Measurements from ENCODE around the gene EPB41L1.

DNA sequence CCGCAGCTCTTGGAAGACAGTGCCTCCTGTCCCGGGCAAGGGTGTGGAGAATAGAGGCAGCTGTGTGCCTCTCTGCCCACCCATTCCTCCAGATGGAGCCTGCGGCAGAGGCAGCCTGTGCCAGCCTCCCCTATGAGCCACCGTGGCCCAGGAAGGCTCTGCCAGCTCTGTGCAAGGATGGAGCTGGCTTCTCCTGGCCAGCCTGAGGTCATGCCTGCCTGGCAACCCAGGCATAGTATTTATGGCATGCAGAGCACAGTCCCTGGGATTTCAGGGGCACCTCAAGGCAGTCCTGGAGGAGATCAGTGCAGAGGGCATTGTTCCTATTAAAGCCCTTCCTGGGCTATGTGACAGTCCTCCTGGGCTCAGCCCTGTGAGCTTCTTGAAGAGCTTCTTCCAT, 1.5 kb downstream of the EPB41L1 start:
- TF ChIP-seq EZH2 (IDR thresholded peaks at IDR 0.05; ENCODE audit: insufficient read depth, poor library complexity, severe bottlenecking): no peak
- TF ChIP-seq EZH2phosphoT487 (IDR thresholded peaks at IDR 0.05; ENCODE audit: insufficient read depth, low read depth): no peak
